Stomach (tissue), 9 donors: ENCODE measurements around the gene BSN. TPM values are rescaled to one million over a fixed set of nuclear protein-coding genes. Genes with fewer than 3 reads are reported as not detected.

Source experiments
- DNase-seq, 2 donors: peaks; one replicate each; pipeline versions ENCODE4 v3.0.0 to v3.0.0-alpha.2; 2013 to 2019
- H3K27ac ChIP-seq, 5 donors: fragments of 200-600 bp in 4 of 5; sonication (generic) in 4 of 5; one replicate each; pipeline ENCODE4 v1.5.1; 2013 to 2019; ENCODE audit warnings: mild to moderate bottlenecking in 1 of 5, moderate library complexity in 1 of 5
- H3K27me3 ChIP-seq, 3 donors: fragments of 200-600 bp; sonication (generic); one replicate each; pipeline ENCODE4 v1.5.1; 2017 to 2019; ENCODE audit warnings: mixed run types in 1 of 3
- H3K36me3 ChIP-seq, 4 donors: fragments of 200-600 bp; sonication (generic); 1 replicate in 3 of 4; 2 replicates in 1 of 4; pipeline ENCODE4 v1.5.1; 2016 to 2019
- H3K4me1 ChIP-seq, 4 donors: fragments of 200-600 bp; sonication (generic); one replicate each; pipeline ENCODE4 v1.5.1; 2016 to 2019
- H3K4me3 ChIP-seq, 4 donors: fragments of 200-600 bp; sonication (generic) in 3 of 4; one replicate each; pipeline ENCODE4 v1.5.1; 2016 to 2019; ENCODE audit warnings: mild to moderate bottlenecking in 1 of 4
- H3K9me3 ChIP-seq, 4 donors: fragments of 200-600 bp; sonication (generic); one replicate each; pipeline ENCODE4 v1.5.1; 2016 to 2019
- EP300 ChIP-seq: sonication (generic); formaldehyde crosslinking; IDR thresholded peaks from one replicate; pipeline ENCODE4 v1.6.1; 2017; ENCODE audit warnings: antibody characterized with exemption
- POLR2A ChIP-seq, 4 donors: fragments of 450-650 bp; IDR thresholded peaks; one replicate each; pipeline ENCODE4 v1.6.1; 2016; ENCODE audit warnings: antibody characterized with exemption in 4 of 4, control low read depth in 2 of 4, mild to moderate bottlenecking in 1 of 4, moderate library complexity in 1 of 4
- POLR2AphosphoS5 ChIP-seq, 3 donors: sonication (generic); formaldehyde crosslinking; IDR thresholded peaks; one replicate each; pipeline ENCODE4 v1.6.1; 2016; ENCODE audit warnings: antibody characterized with exemption in 3 of 3
- WGBS, 5 donors: extraction: QIAGEN DNeasy Blood & Tissue Kit in 3 of 5; methylation state at CpG; one replicate each; pipeline versions ENCODE4 v1.1.5 to v1.1.7; 2013 to 2018; 5-methylcytosine and 5-hydroxymethylcytosine counted together
- intact Hi-C: fragments of 100-400 bp; cut with DNase I; formaldehyde crosslinking; loops from one replicate; pipeline ENCODE4 v1.15.1; 2023; ENCODE audit warnings: low total_unique reads
- polyA plus RNA-seq, 3 donors: library from polyadenylated mRNA; stranded (reverse); fragments of 200-250 nt; gene quantifications; one replicate each; pipeline ENCODE4 v1.2.3, GENCODE V29; 2013
- total RNA-seq, 5 donors: library from RNA; depleted of rRNA; stranded (reverse); fragments of >200 nt; gene quantifications; one replicate each; pipeline versions ENCODE4 v1.1.0 to v1.2.3, GENCODE V29; 2014 to 2016
- TF ChIP-seq, protein P1 (sequence below), 7 experiments: fragments of 450-650 bp in 4 of 7; fragments of 200-600 bp in 3 of 7; sonication (generic) in 3 of 7; IDR thresholded peaks; one replicate each; pipeline ENCODE4 v1.5.1; 2016 to 2019; ENCODE audit warnings: antibody characterized with exemption in 7 of 7, control low read depth in 2 of 7, mild to moderate bottlenecking in 1 of 7
- donor health status: healthy with polysubstance abuse.
- donor health status: Bipolar disorder and iron deficiency.
- donor health status: healthy.

BSN gene
- total and polyA plus RNA-seq, 8 donors, result 0.03 to 4.5 (median 0.77) TPM; not detected in 2

DNA sequence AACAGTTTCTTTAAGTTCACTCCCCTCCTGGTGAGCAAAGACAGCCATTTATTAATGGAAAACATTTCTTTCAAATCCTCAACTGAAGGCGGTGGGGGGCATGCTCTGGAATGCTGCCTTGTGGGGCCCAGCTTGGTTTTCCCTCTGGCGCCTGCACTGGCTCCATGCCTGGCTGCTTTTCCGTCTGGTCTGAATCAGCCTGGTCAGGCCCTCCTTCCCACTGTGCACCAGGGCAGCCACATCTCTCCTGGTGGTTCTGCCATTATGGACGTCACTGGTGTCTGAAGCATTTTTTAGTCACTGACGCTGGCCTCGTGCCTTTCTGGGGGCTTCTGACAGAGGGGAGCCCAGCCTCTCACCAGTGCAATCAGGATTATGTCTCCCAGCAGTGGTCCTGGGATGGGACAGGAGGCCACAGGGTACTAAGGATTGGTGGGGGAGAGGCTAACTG, 62.2 kb downstream of the BSN start:
- 53 to 69% (median 63%) methylated on average over 6 of the region's 6 CpGs for WGBS, 5 donors
- intact Hi-C loops, result no loop called here
- H3K4me1 ChIP-seq, result no peaks in the 10 kb centered on the region
- peak in 1 of 2 donors; percentile 78 for DNase-seq
- peaks cover 0 to 3% (median 0%) of the 10 kb centered on the region in 4 donors for H3K9me3 ChIP-seq
- TF ChIP-seq EP300, result no peak
- TF ChIP-seq, protein P1, sequence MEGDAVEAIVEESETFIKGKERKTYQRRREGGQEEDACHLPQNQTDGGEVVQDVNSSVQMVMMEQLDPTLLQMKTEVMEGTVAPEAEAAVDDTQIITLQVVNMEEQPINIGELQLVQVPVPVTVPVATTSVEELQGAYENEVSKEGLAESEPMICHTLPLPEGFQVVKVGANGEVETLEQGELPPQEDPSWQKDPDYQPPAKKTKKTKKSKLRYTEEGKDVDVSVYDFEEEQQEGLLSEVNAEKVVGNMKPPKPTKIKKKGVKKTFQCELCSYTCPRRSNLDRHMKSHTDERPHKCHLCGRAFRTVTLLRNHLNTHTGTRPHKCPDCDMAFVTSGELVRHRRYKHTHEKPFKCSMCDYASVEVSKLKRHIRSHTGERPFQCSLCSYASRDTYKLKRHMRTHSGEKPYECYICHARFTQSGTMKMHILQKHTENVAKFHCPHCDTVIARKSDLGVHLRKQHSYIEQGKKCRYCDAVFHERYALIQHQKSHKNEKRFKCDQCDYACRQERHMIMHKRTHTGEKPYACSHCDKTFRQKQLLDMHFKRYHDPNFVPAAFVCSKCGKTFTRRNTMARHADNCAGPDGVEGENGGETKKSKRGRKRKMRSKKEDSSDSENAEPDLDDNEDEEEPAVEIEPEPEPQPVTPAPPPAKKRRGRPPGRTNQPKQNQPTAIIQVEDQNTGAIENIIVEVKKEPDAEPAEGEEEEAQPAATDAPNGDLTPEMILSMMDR (IDR thresholded peaks at IDR 0.05), result no peak
- TF ChIP-seq POLR2A (IDR thresholded peaks at IDR 0.05), result no peak
- TF ChIP-seq POLR2AphosphoS5 (IDR thresholded peaks at IDR 0.05), result no peak
- no peak overlapping the region for H3K27ac ChIP-seq
- no peak overlapping the region for H3K4me3 ChIP-seq
- H3K27me3 ChIP-seq, result no peaks in the 10 kb centered on the region
- H3K36me3 ChIP-seq, result no peaks in the 10 kb centered on the region

- Histone ChIP-seq H3K4me3 (no peak overlapping the region), H3K9me3 (peaks cover 0 to 3% (median 0%) of the 10 kb centered on the region in 4 donors), H3K4me1 (no peaks in the 10 kb centered on the region), H3K27me3 (no peaks in the 10 kb centered on the region), H3K27ac (no peak overlapping the region), H3K36me3 (no peaks in the 10 kb centered on the region)
- intact Hi-C loops, result no loop called here
- 76 to 88% (median 84%) methylated on average over 7 of the region's 7 CpGs for WGBS, 5 donors
- DNase-seq, result no peak
- TF ChIP-seq EP300 (no peak), POLR2AphosphoS5 (IDR thresholded peaks at IDR 0.05) (no peak), POLR2A (IDR thresholded peaks at IDR 0.05) (no peak)
- TF ChIP-seq, protein P1 (IDR thresholded peaks at IDR 0.05), result no peak
These were observed 63.2 kb downstream of the BSN start for GRCh38 chr3:49617390-49618013.

DNA sequence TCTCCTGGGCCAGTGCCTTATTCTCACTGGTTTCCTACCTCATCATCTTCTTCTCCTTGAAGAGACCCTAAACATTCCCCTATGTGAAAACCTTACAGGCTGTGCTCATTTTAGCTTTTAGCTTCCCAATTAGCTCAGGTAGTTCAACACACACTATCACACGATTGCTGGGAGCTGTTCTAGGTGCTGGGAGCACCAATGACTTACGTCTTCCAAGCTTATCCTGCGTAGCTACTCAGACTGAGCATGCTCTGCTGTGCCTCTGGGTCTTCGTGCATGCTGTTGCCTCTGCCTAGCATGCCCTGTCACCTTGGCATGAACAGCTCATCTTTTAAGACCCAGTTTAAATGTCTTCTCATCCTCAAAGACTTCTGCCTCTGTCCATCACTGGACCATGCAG, 64.1 kb downstream of the BSN start:
- no peak overlapping the region for H3K27ac ChIP-seq
- TF ChIP-seq, protein P1 (IDR thresholded peaks at IDR 0.05), result no peak
- TF ChIP-seq EP300, result no peak
- no peak for TF ChIP-seq POLR2A (IDR thresholded peaks at IDR 0.05)
- no peak for TF ChIP-seq POLR2AphosphoS5 (IDR thresholded peaks at IDR 0.05)
- 34 to 55% (median 37%) methylated on average over 4 of the region's 4 CpGs for WGBS, 5 donors
- no peaks in the 10 kb centered on the region for H3K9me3 ChIP-seq
- no peak overlapping the region for H3K4me3 ChIP-seq
- H3K36me3 ChIP-seq, result no peaks in the 10 kb centered on the region
- no peaks in the 10 kb centered on the region for H3K4me1 ChIP-seq
- DNase-seq, result no peak
- H3K27me3 ChIP-seq, result no peaks in the 10 kb centered on the region
- intact Hi-C loops, result no loop called here

- TF ChIP-seq, protein P1 (IDR thresholded peaks at IDR 0.05), result no peak
These were observed 65.4 kb downstream of the BSN start for GRCh38 chr3:49619649-49620048.

More at GRCh38 chr3:49619649-49620048, 65.4 kb downstream of the BSN start:
- Histone ChIP-seq H3K27me3 (no peaks in the 10 kb centered on the region), H3K4me1 (no peaks in the 10 kb centered on the region), H3K27ac (no peak overlapping the region), H3K9me3 (no peaks in the 10 kb centered on the region), H3K4me3 (no peak overlapping the region), H3K36me3 (no peaks in the 10 kb centered on the region)
- 75 to 87% (median 79%) methylated on average over 5 of the region's 5 CpGs for WGBS, 5 donors
- intact Hi-C loops, result no loop called here
- DNase-seq, result no peak
